Muscle of leg (tissue), 11 donors: Measurements from ENCODE around the gene WBP1L. TPM values are rescaled to one million over a fixed set of nuclear protein-coding genes. Genes with fewer than 3 reads are reported as not detected.
A peak's percentile ranks its signal among the peaks of the same experiment; 100 is the strongest.

Source experiments
- DNase-seq: peaks from one replicate; pipeline ENCODE4 v3.0.0; 2013
- H3K27ac ChIP-seq: one replicate; pipeline ENCODE4 v1.5.1; 2013; ENCODE audit warnings: mild to moderate bottlenecking, low read length, control low read depth
- H3K27me3 ChIP-seq: one replicate; pipeline ENCODE4 v1.6.1; 2013; ENCODE audit warnings: low read length; ENCODE audit not compliant: control insufficient read depth, insufficient read depth
- H3K36me3 ChIP-seq: one replicate; pipeline ENCODE4 v1.6.1; 2013; ENCODE audit warnings: low read length; ENCODE audit not compliant: control insufficient read depth, insufficient read depth
- H3K4me1 ChIP-seq: one replicate; pipeline ENCODE4 v1.6.1; 2013; ENCODE audit warnings: low read length; ENCODE audit not compliant: control insufficient read depth, insufficient read depth
- H3K4me3 ChIP-seq: one replicate; pipeline ENCODE4 v1.5.1; 2013; ENCODE audit warnings: low read length, control low read depth
- H3K9me3 ChIP-seq: replicated peaks from 2 replicates; pipeline ENCODE4 v1.6.1; 2013; ENCODE audit warnings: low read depth, low read length; ENCODE audit not compliant: control insufficient read depth
- WGBS: methylation state at CpG from one replicate; pipeline ENCODE4 v1.1.5; 2013; ENCODE audit warnings: missing lambda C conversion rate; ENCODE audit not compliant: insufficient coverage; 5-methylcytosine and 5-hydroxymethylcytosine counted together
- polyA plus RNA-seq, 8 donors: library from polyadenylated mRNA; unstranded; fragments of 120-200 nt; gene quantifications; one replicate each; pipeline versions ENCODE4 v1.2.1 to v1.2.3, GENCODE V29; 2013; ENCODE audit warnings: inconsistent platforms in 1 of 8, low replicate concordance in 1 of 8; ENCODE audit not compliant: insufficient read length in 8 of 8, insufficient read depth in 1 of 8
- total RNA-seq: library from RNA; stranded (reverse); fragments of 120-200 nt; gene quantifications from one replicate; pipeline ENCODE4 v1.2.4, GENCODE V29; 2013

The WBP1L gene
- total and polyA plus RNA-seq, 9 donors = 30.7 to 57.3 (median 48.2) TPM

- WGBS = 100% methylated on average over 1 of the region's 3 CpGs
- Histone ChIP-seq H3K9me3 (no peaks in the 10 kb centered on the region), H3K4me1 (peaks cover 13% of the 10 kb centered on the region), H3K4me3 (no peak overlapping the region), H3K36me3 (peaks cover 6% of the 10 kb centered on the region), H3K27me3 (no peaks in the 10 kb centered on the region), H3K27ac (no peak overlapping the region)
- DNase-seq = no peak
These were observed 23.4 kb upstream of the WBP1L start for GRCh38 chr10:102720337-102720736.

GRCh38 chr10:102720775-102721301, 22.9 kb upstream of the WBP1L start:
- H3K4me1 ChIP-seq = peaks cover 11% of the 10 kb centered on the region

GRCh38 chr10:102721954-102722353, 21.8 kb upstream of the WBP1L start:
- Histone ChIP-seq H3K4me1 (peaks cover 11% of the 10 kb centered on the region), H3K9me3 (no peaks in the 10 kb centered on the region), H3K36me3 (peaks cover 14% of the 10 kb centered on the region), H3K27me3 (no peaks in the 10 kb centered on the region), H3K27ac (no peak overlapping the region), H3K4me3 (no peak overlapping the region)
- 40% methylated on average over 3 of the region's 4 CpGs for WGBS
- DNase-seq = no peak

More at GRCh38 chr10:102720775-102721301, 22.9 kb upstream of the WBP1L start:
- no peaks in the 10 kb centered on the region for H3K27me3 ChIP-seq
- DNase-seq = no peak
- H3K4me3 ChIP-seq = no peak overlapping the region
- 29% methylated on average over 2 of the region's 6 CpGs for WGBS
- peaks cover 11% of the 10 kb centered on the region for H3K36me3 ChIP-seq
- H3K27ac ChIP-seq = no peak overlapping the region
- no peaks in the 10 kb centered on the region for H3K9me3 ChIP-seq

- no peak for DNase-seq
- WGBS = 100% methylated on average over 3 of the region's 4 CpGs
- Histone ChIP-seq H3K4me3 (no peak overlapping the region), H3K27ac (no peak overlapping the region), H3K4me1 (peaks cover 3% of the 10 kb centered on the region), H3K36me3 (peaks cover 29% of the 10 kb centered on the region), H3K27me3 (no peaks in the 10 kb centered on the region), H3K9me3 (no peaks in the 10 kb centered on the region)
These were observed 19.8 kb upstream of the WBP1L start for GRCh38 chr10:102723989-102724388.

- Histone ChIP-seq H3K27ac (no peak overlapping the region), H3K9me3 (no peaks in the 10 kb centered on the region), H3K36me3 (peaks cover 37% of the 10 kb centered on the region), H3K4me3 (no peak overlapping the region), H3K4me1 (peaks cover 9% of the 10 kb centered on the region), H3K27me3 (no peaks in the 10 kb centered on the region)
- DNase-seq = no peak
- WGBS = 89% methylated on average over 2 of the region's 3 CpGs
These were observed 17.5 kb upstream of the WBP1L start for GRCh38 chr10:102726274-102726673.

GRCh38 chr10:102727037-102727818, 16.5 kb upstream of the WBP1L start:
- DNase-seq = no peak
- peaks cover 9% of the 10 kb centered on the region for H3K4me1 ChIP-seq
- no peaks in the 10 kb centered on the region for H3K9me3 ChIP-seq
- H3K27ac ChIP-seq = no peak overlapping the region
- WGBS = 67% methylated on average over 4 of the region's 13 CpGs
- H3K36me3 ChIP-seq = peaks cover 46% of the 10 kb centered on the region
- H3K27me3 ChIP-seq = no peaks in the 10 kb centered on the region
- H3K4me3 ChIP-seq = no peak overlapping the region

- 27% methylated on average over 10 of the region's 30 CpGs for WGBS
- peaks cover 62% of the 10 kb centered on the region for H3K36me3 ChIP-seq
- peaks cover 9% of the 10 kb centered on the region for H3K4me1 ChIP-seq
- peak; percentile 80 for DNase-seq
- H3K27me3 ChIP-seq = no peaks in the 10 kb centered on the region
- H3K27ac ChIP-seq = no peak overlapping the region
- no peak overlapping the region for H3K4me3 ChIP-seq
- no peaks in the 10 kb centered on the region for H3K9me3 ChIP-seq
These were observed 14.4 kb upstream of the WBP1L start for GRCh38 chr10:102729029-102730026.

- H3K27ac ChIP-seq = no peak overlapping the region
- peaks cover 71% of the 10 kb centered on the region for H3K36me3 ChIP-seq
- no peaks in the 10 kb centered on the region for H3K9me3 ChIP-seq
- no peak overlapping the region for H3K4me3 ChIP-seq
- H3K4me1 ChIP-seq = peaks cover 12% of the 10 kb centered on the region
- 83% methylated on average over 1 of the region's 5 CpGs for WGBS
- no peaks in the 10 kb centered on the region for H3K27me3 ChIP-seq
- no peak for DNase-seq
These were observed 12.4 kb upstream of the WBP1L start for GRCh38 chr10:102731222-102731800.

- Histone ChIP-seq H3K36me3 (peaks cover 62% of the 10 kb centered on the region), H3K4me3 (no peak overlapping the region), H3K27me3 (no peaks in the 10 kb centered on the region), H3K27ac (no peak overlapping the region), H3K9me3 (no peaks in the 10 kb centered on the region), H3K4me1 (peaks cover 12% of the 10 kb centered on the region)
- DNase-seq = no peak
- no CpG with 5 or more reads among the region's 1 CpG for WGBS
These were observed 11.1 kb upstream of the WBP1L start for GRCh38 chr10:102732661-102733060.
